Loucy (cell line): ENCODE data around the gene DOP1A.

ENCODE experiments used
- H2AFZ ChIP-seq: fragments of 200-600 bp; sonication (generic); 2 replicates; pipeline ENCODE4 v1.6.0; 2016; ENCODE audit warnings: antibody characterized with exemption, mild to moderate bottlenecking, low read length, moderate library complexity
- H3F3A ChIP-seq: fragments of 200-600 bp; 2 replicates; pipeline ENCODE4 v1.6.0; 2016; ENCODE audit warnings: antibody characterized with exemption, low read depth, mild to moderate bottlenecking
- H3K27me3 ChIP-seq: fragments of 200-600 bp; sonication (generic); 2 replicates; pipeline ENCODE4 v1.6.1; 2014; ENCODE audit warnings: low read length, mild to moderate bottlenecking; ENCODE audit not compliant: insufficient read depth, poor library complexity, severe bottlenecking
- H3K36me3 ChIP-seq: fragments of 200-600 bp; sonication (generic); 2 replicates; pipeline ENCODE4 v1.6.1; 2016; ENCODE audit warnings: low read length; ENCODE audit not compliant: insufficient read depth
- H3K4me1 ChIP-seq: fragments of 200-600 bp; sonication (generic); 2 replicates; pipeline ENCODE4 v1.5.1; 2014; ENCODE audit warnings: low read length, mild to moderate bottlenecking; ENCODE audit not compliant: insufficient read depth, poor library complexity, severe bottlenecking
- H3K4me2 ChIP-seq: fragments of 200-600 bp; sonication (generic); 2 replicates; pipeline ENCODE4 v1.6.0; 2014; ENCODE audit warnings: antibody characterized with exemption, low read length, low read depth, mild to moderate bottlenecking; ENCODE audit not compliant: poor library complexity, severe bottlenecking
- H3K4me3 ChIP-seq: fragments of 200-600 bp; sonication (generic); 2 replicates; pipeline ENCODE4 v1.5.1; 2014; ENCODE audit warnings: low read length, mild to moderate bottlenecking, mixed read lengths; ENCODE audit not compliant: poor library complexity, severe bottlenecking
- H3K79me2 ChIP-seq: fragments of 200-600 bp; sonication (generic); 2 replicates; pipeline ENCODE4 v1.6.1; 2014; ENCODE audit warnings: low read length; ENCODE audit not compliant: insufficient read depth
- H3K9ac ChIP-seq: fragments of 200-600 bp; sonication (generic); 2 replicates; pipeline ENCODE4 v1.6.0; 2014; ENCODE audit warnings: mild to moderate bottlenecking, low read depth, low read length, moderate library complexity; ENCODE audit not compliant: poor library complexity, severe bottlenecking
- H3K9me2 ChIP-seq: fragments of 200-600 bp; sonication (generic); replicated peaks from 2 replicates; pipeline ENCODE4 v1.6.1; 2016; ENCODE audit warnings: low read depth, low read length, mixed read lengths
- H3K9me3 ChIP-seq: fragments of 200-600 bp; sonication (generic); 2 replicates; pipeline ENCODE4 v1.6.1; 2014; ENCODE audit warnings: mild to moderate bottlenecking, antibody characterized with exemption, low read length, low read depth; ENCODE audit not compliant: insufficient read depth
- H4K20me1 ChIP-seq: fragments of 200-600 bp; sonication (generic); 2 replicates; pipeline ENCODE4 v1.6.0; 2014; ENCODE audit warnings: antibody characterized with exemption, low read length, mild to moderate bottlenecking; ENCODE audit not compliant: insufficient read depth, poor library complexity, severe bottlenecking
- EZH2phosphoT487 ChIP-seq: fragments of 200-600 bp; IDR thresholded peaks from 2 replicates; pipeline ENCODE4 v1.6.1; 2018; ENCODE audit warnings: antibody characterized with exemption, mild to moderate bottlenecking, moderate library complexity, borderline replicate concordance
- TF ChIP-seq, protein P1 (sequence below): fragments of 200-600 bp; sonication (generic); conservative IDR thresholded peaks from 2 replicates; pipeline ENCODE4 v1.5.1; 2014; ENCODE audit warnings: mild to moderate bottlenecking, antibody characterized with exemption, low read length

The DOP1A gene

GRCh38 chr6:83125425-83125824 is 58.0 kb downstream of the DOP1A start:
- H2AFZ ChIP-seq: no peak overlapping the region
- no peaks in the 10 kb centered on the region for H3K27me3 ChIP-seq
- H3F3A ChIP-seq: no peaks in the 10 kb centered on the region
- no peaks in the 10 kb centered on the region for H3K9me2 ChIP-seq
- no peaks in the 10 kb centered on the region for H3K4me1 ChIP-seq
- H4K20me1 ChIP-seq: no peaks in the 10 kb centered on the region
- TF ChIP-seq EZH2phosphoT487: no peak
- TF ChIP-seq, protein P1, sequence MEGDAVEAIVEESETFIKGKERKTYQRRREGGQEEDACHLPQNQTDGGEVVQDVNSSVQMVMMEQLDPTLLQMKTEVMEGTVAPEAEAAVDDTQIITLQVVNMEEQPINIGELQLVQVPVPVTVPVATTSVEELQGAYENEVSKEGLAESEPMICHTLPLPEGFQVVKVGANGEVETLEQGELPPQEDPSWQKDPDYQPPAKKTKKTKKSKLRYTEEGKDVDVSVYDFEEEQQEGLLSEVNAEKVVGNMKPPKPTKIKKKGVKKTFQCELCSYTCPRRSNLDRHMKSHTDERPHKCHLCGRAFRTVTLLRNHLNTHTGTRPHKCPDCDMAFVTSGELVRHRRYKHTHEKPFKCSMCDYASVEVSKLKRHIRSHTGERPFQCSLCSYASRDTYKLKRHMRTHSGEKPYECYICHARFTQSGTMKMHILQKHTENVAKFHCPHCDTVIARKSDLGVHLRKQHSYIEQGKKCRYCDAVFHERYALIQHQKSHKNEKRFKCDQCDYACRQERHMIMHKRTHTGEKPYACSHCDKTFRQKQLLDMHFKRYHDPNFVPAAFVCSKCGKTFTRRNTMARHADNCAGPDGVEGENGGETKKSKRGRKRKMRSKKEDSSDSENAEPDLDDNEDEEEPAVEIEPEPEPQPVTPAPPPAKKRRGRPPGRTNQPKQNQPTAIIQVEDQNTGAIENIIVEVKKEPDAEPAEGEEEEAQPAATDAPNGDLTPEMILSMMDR: no peak
- H3K9me3 ChIP-seq: no peaks in the 10 kb centered on the region
- no peaks in the 10 kb centered on the region for H3K79me2 ChIP-seq
- H3K9ac ChIP-seq: no peak overlapping the region
- no peak overlapping the region for H3K4me2 ChIP-seq
- no peak overlapping the region for H3K4me3 ChIP-seq
- H3K36me3 ChIP-seq: peaks cover 51% of the 10 kb centered on the region; the same call in 1 of the 2 replicates

DNA sequence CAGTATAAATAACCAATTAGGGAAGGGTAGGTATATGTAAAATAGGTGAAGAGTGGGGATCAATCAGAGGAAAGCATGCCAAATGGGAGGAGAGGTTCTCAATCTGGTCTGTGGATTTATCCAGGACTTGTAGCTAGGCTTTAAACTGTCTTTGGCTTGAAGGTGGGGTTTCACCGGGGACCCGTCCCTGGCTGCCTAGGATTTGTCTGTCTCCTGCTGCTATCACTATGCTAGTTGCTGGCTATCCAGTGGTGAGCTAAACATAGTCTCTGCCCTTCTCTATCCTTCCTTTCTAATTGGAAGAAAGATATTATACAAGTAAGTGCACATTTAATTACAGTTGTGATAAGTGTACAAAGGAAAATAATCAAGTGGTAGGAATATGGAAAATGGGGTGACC is 58.8 kb downstream of the DOP1A start:
- Histone ChIP-seq H3K36me3 (peaks cover 49% of the 10 kb centered on the region; the same call in 1 of the 2 replicates), H3K4me3 (no peak overlapping the region), H3K9ac (no peak overlapping the region), H2AFZ (no peak overlapping the region), H3K9me3 (no peaks in the 10 kb centered on the region), H3K9me2 (no peaks in the 10 kb centered on the region), H3K4me1 (no peaks in the 10 kb centered on the region), H3K79me2 (no peaks in the 10 kb centered on the region), H3K4me2 (no peak overlapping the region), H3K27me3 (no peaks in the 10 kb centered on the region), H4K20me1 (no peaks in the 10 kb centered on the region), H3F3A (no peaks in the 10 kb centered on the region)
- TF ChIP-seq EZH2phosphoT487: no peak
- TF ChIP-seq, protein P1: no peak

- Histone ChIP-seq H3K27me3 (no peaks in the 10 kb centered on the region), H3K9ac (no peak overlapping the region), H3F3A (no peaks in the 10 kb centered on the region), H3K9me2 (no peaks in the 10 kb centered on the region), H3K4me3 (no peak overlapping the region), H3K79me2 (no peaks in the 10 kb centered on the region), H3K36me3 (peaks cover 48% of the 10 kb centered on the region; the same call in 1 of the 2 replicates), H3K4me2 (no peak overlapping the region), H3K4me1 (no peaks in the 10 kb centered on the region), H2AFZ (no peak overlapping the region), H3K9me3 (no peaks in the 10 kb centered on the region), H4K20me1 (no peaks in the 10 kb centered on the region)
- TF ChIP-seq, protein P1: no peak
- no peak for TF ChIP-seq EZH2phosphoT487
Measured at GRCh38 chr6:83126807-83127206, 59.3 kb downstream of the DOP1A start.
